ENCODE measurements around the gene SULT4A1. TPM values are rescaled to one million over a fixed set of nuclear protein-coding genes. Genes with fewer than 3 reads are reported as not detected.

Gene SULT4A1, protein sequence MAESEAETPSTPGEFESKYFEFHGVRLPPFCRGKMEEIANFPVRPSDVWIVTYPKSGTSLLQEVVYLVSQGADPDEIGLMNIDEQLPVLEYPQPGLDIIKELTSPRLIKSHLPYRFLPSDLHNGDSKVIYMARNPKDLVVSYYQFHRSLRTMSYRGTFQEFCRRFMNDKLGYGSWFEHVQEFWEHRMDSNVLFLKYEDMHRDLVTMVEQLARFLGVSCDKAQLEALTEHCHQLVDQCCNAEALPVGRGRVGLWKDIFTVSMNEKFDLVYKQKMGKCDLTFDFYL
- 0.44 and 0.83 TPM in 2 replicates for total RNA-seq

DNA sequence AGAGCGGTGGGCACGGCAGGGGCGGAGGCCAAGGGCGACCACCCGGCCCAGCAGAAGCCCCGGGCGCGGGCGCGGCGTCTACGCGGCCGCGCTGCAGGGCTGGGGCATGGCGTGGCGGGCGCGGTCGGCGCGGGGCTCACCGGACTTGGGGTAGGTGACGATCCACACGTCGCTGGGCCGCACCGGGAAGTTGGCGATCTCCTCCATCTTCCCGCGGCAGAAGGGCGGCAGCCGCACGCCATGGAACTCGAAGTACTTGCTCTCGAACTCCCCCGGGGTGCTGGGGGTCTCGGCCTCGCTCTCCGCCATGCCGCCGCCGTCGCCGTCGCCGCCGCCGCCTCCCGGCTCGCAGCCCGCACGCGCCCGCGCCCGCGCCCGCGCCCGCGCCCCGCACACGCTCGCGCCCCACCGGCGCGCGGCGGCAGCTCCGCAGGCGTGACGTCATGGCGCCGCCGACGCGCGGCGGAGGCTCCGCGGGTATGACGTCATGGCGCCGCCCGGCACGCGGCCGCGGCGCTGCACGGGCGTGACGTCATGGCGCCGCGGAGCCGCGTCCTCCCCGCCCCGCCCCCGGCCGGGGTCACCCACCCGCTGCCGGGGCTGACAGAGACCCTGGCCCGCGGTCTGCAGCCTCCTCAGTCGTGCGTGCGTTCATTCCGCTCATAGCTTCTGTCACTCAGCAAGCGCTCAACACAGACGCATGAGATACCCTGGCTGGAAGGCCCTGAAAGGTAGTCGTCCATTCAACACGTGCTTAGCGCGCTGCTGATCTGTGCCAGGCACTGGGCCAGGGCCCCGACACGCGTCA, at the start of gene SULT4A1:
SULT4A1 (minus strand) TSS at position 440 of the 808 bp plus-strand sequence; CDS start at position 309, 131 bp downstream.

GRCh38 chr22:43891360-43892182, 29.3 kb upstream of the SULT4A1 start, which contains the start of gene PNPLA5:
PNPLA5 (minus strand) TSS chr22:43892013; CDS start chr22:43891880, 133 bp downstream.

GRCh38 chr22:43812149-43812842, 50.0 kb downstream of the SULT4A1 start, which contains the start of gene EFCAB6:
EFCAB6 (minus strand) TSS chr22:43812305; CDS start chr22:43782318, 29,987 bp downstream.

Other genes starting within 250 kb of the SULT4A1 start
- 3.0 and 4.2 TPM in 2 replicates for gene EFCAB6, start 50.2 kb downstream of the SULT4A1 start, total RNA-seq
- 0.50 TPM in 1 of 2 replicates, not detected in the other for gene PNPLA5, start 29.5 kb upstream of the SULT4A1 start, total RNA-seq
- 6.3 and 9.9 TPM in 2 replicates for gene PNPLA3, start 61.3 kb upstream of the SULT4A1 start, total RNA-seq
- 58.1 and 67.6 TPM in 2 replicates for gene SAMM50, start 92.9 kb upstream of the SULT4A1 start, total RNA-seq
- gene PARVB, start 161.8 kb upstream of the SULT4A1 start, total RNA-seq: 53.2 and 66.3 TPM in 2 replicates

All from smooth muscle cell of trachea (primary cell).